ENCODE results near the gene IL17RE. TPM values are rescaled to one million over a fixed set of nuclear protein-coding genes. Genes with fewer than 3 reads are reported as not detected.

The IL17RE gene
- total and polyA plus RNA-seq, 4 donors, result 7.0 to 26.1 (median 17.1) TPM

- H3K27me3 ChIP-seq (ENCODE audit: control insufficient read depth in 3 of 3, insufficient read depth in 3 of 3, low read length in 2 of 3), result no peaks in the 10 kb centered on the region
- DNase-seq (no peak), ATAC-seq (ENCODE audit: insufficient read depth, low FRiP score) (no peak)
- H3K4me1 ChIP-seq (ENCODE audit: control insufficient read depth in 5 of 5, insufficient read depth in 5 of 5, low read length in 5 of 5), result no peaks in the 10 kb centered on the region
- H3K9ac ChIP-seq (ENCODE audit: insufficient read depth in 1 of 2, low read length in 2 of 2), result no peak within 1 kb of the TSS
- H3K36me3 ChIP-seq (ENCODE audit: control insufficient read depth in 4 of 4, insufficient read depth in 4 of 4, low read length in 4 of 4), result no peaks in the 10 kb centered on the region
- no peak within 1 kb of the TSS for H3K27ac ChIP-seq (ENCODE audit: low read depth in 1 of 2, low read length in 1 of 2)
- no peaks in the 10 kb centered on the region for H3K9me3 ChIP-seq (ENCODE audit: control insufficient read depth in 4 of 4, insufficient read depth in 3 of 4, low read length in 3 of 4)
- WGBS, 2 donors, result 91 to 92% methylated on average over 7 of the region's 7 CpGs
- H3K4me3 ChIP-seq, result no peak within 1 kb of the TSS
- TF ChIP-seq, protein P1, sequence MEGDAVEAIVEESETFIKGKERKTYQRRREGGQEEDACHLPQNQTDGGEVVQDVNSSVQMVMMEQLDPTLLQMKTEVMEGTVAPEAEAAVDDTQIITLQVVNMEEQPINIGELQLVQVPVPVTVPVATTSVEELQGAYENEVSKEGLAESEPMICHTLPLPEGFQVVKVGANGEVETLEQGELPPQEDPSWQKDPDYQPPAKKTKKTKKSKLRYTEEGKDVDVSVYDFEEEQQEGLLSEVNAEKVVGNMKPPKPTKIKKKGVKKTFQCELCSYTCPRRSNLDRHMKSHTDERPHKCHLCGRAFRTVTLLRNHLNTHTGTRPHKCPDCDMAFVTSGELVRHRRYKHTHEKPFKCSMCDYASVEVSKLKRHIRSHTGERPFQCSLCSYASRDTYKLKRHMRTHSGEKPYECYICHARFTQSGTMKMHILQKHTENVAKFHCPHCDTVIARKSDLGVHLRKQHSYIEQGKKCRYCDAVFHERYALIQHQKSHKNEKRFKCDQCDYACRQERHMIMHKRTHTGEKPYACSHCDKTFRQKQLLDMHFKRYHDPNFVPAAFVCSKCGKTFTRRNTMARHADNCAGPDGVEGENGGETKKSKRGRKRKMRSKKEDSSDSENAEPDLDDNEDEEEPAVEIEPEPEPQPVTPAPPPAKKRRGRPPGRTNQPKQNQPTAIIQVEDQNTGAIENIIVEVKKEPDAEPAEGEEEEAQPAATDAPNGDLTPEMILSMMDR (IDR thresholded peaks at IDR 0.05; ENCODE audit: control extremely low read depth, extremely low read depth), result no peak
Measured at GRCh38 chr3:9879830-9880549, 22.7 kb upstream of the IL17RE start, which contains the start of gene CIDEC. CIDEC (minus strand) TSS chr3:9880253; CDS start chr3:9878486, 1,767 bp downstream.

- 89 to 96% methylated on average over 1 of the region's 1 CpG for WGBS, 2 donors
- Histone ChIP-seq H3K9ac (ENCODE audit: insufficient read depth in 1 of 2, low read length in 2 of 2) (no peak overlapping the region), H3K9me3 (ENCODE audit: control insufficient read depth in 4 of 4, insufficient read depth in 3 of 4, low read length in 3 of 4) (no peaks in the 10 kb centered on the region), H3K36me3 (ENCODE audit: control insufficient read depth in 4 of 4, insufficient read depth in 4 of 4, low read length in 4 of 4) (no peaks in the 10 kb centered on the region), H3K4me3 (no peak overlapping the region), H3K4me1 (ENCODE audit: control insufficient read depth in 5 of 5, insufficient read depth in 5 of 5, low read length in 5 of 5) (no peaks in the 10 kb centered on the region), H3K27me3 (ENCODE audit: control insufficient read depth in 3 of 3, insufficient read depth in 3 of 3, low read length in 2 of 3) (no peaks in the 10 kb centered on the region), H3K27ac (ENCODE audit: low read depth in 1 of 2, low read length in 1 of 2) (no peak overlapping the region)
- TF ChIP-seq, protein P1 (IDR thresholded peaks at IDR 0.05; ENCODE audit: control extremely low read depth, extremely low read depth), result no peak
- ATAC-seq (ENCODE audit: insufficient read depth, low FRiP score) (no peak), DNase-seq (no peak)
Measured at GRCh38 chr3:9881441-9881840, 21.2 kb upstream of the IL17RE start.

GRCh38 chr3:9883706-9884554 lies 18.7 kb upstream of the IL17RE start:
- no peak overlapping the region for H3K27ac ChIP-seq (ENCODE audit: low read depth in 1 of 2, low read length in 1 of 2)
- WGBS, 2 donors, result 87 to 93% methylated on average over 7 of the region's 7 CpGs

More at GRCh38 chr3:9883706-9884554, 18.7 kb upstream of the IL17RE start:
- H3K27me3 ChIP-seq (ENCODE audit: control insufficient read depth in 3 of 3, insufficient read depth in 3 of 3, low read length in 2 of 3), result no peaks in the 10 kb centered on the region
- no peaks in the 10 kb centered on the region for H3K36me3 ChIP-seq (ENCODE audit: control insufficient read depth in 4 of 4, insufficient read depth in 4 of 4, low read length in 4 of 4)
- TF ChIP-seq, protein P1 (IDR thresholded peaks at IDR 0.05; ENCODE audit: control extremely low read depth, extremely low read depth), result no peak
- no peaks in the 10 kb centered on the region for H3K4me1 ChIP-seq (ENCODE audit: control insufficient read depth in 5 of 5, insufficient read depth in 5 of 5, low read length in 5 of 5)
- no peak for DNase-seq
- no peak overlapping the region for H3K4me3 ChIP-seq
- no peak overlapping the region for H3K9ac ChIP-seq (ENCODE audit: insufficient read depth in 1 of 2, low read length in 2 of 2)
- ATAC-seq (ENCODE audit: insufficient read depth, low FRiP score), result no peak
- H3K9me3 ChIP-seq (ENCODE audit: control insufficient read depth in 4 of 4, insufficient read depth in 3 of 4, low read length in 3 of 4), result no peaks in the 10 kb centered on the region
